ENCODE data around the gene RPL11.

RPL11 gene

DNA sequence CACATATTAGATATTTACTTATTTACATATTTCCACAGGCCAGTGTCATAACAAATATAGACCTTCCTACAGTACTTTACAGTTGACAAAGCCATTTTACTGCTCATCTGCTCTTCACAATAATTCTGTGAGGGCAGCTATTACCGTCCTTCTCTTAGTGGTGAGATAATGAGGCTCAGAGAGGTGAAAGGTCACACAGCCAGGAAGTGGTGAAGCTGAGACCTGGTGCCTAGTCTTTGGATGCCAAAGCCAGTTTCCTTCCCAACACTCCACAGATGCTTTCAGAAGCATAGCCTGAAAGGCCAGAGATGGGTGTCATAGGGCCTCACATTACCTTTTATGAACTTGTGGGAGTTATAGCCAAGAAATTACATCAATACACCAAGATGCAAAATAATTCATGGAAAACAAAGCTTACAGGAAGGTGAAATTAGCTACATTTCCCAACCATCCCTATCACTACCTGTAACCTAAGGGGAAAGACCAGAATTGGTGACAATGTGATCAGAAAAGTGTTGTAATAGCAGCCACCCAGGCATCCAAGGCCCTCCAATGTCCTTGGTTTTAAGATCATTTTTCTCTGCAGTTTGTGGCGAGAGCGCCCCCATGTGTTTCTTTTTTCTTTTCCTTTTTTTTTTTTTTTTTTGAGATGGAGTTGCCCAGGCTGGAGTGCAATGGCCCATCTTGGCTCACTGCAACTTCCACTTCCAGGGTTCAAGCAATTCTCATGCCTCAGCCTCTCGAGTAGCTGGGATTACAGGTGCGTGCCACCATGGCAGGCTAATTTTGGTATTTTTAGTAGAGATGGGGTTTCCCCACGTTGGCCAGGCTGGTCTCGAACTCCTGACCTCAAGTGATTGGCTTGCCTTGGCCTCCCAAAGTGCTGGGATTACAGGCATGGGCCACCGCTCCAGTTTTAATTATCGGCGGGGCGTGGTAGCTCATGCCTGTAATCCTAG lies 26.5 kb upstream of the RPL11 start:
- H3K27ac ChIP-seq (replicated peaks): no peak overlapping the region

DNA sequence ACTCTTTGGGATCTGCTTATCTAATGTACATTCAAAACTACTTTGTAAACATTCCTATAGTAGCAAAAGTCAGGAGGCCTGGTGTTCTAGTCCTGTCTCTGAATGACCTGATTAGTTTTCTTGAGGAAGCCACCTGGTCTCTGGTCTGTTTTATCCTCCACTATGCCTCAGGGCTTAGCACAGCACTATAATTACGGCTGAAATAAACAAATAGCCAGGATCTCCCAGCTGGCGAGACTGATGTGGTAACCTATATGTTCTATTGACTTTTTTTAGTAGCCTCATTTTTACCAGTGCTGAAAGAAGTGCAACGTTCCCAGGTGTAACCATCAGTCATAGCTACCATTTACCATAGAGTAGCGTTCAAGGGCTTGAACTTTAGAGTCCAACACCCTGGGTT lies 24.2 kb upstream of the RPL11 start:
- DNase-seq (ENCODE audit: low read depth in 1 of 2, low spot score in 1 of 2): no peak
- H3K27ac ChIP-seq (replicated peaks): no peak overlapping the region
- H3K27me3 ChIP-seq (ENCODE audit: insufficient read depth, poor library complexity, severe bottlenecking): no peaks in the 10 kb centered on the region
- H3K4me3 ChIP-seq (replicated peaks; ENCODE audit: insufficient read depth, low read length): no peak overlapping the region
- TF ChIP-seq, protein P1, sequence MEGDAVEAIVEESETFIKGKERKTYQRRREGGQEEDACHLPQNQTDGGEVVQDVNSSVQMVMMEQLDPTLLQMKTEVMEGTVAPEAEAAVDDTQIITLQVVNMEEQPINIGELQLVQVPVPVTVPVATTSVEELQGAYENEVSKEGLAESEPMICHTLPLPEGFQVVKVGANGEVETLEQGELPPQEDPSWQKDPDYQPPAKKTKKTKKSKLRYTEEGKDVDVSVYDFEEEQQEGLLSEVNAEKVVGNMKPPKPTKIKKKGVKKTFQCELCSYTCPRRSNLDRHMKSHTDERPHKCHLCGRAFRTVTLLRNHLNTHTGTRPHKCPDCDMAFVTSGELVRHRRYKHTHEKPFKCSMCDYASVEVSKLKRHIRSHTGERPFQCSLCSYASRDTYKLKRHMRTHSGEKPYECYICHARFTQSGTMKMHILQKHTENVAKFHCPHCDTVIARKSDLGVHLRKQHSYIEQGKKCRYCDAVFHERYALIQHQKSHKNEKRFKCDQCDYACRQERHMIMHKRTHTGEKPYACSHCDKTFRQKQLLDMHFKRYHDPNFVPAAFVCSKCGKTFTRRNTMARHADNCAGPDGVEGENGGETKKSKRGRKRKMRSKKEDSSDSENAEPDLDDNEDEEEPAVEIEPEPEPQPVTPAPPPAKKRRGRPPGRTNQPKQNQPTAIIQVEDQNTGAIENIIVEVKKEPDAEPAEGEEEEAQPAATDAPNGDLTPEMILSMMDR (IDR thresholded peaks at IDR 0.05; ENCODE audit: insufficient read depth, low read length): no peak
- no peak for TF ChIP-seq GABPA (IDR thresholded peaks at IDR 0.05; ENCODE audit: low read depth)
- TF ChIP-seq SPI1 (IDR thresholded peaks at IDR 0.05; ENCODE audit: borderline replicate concordance, low read depth): no peak
- TF ChIP-seq, protein P2, sequence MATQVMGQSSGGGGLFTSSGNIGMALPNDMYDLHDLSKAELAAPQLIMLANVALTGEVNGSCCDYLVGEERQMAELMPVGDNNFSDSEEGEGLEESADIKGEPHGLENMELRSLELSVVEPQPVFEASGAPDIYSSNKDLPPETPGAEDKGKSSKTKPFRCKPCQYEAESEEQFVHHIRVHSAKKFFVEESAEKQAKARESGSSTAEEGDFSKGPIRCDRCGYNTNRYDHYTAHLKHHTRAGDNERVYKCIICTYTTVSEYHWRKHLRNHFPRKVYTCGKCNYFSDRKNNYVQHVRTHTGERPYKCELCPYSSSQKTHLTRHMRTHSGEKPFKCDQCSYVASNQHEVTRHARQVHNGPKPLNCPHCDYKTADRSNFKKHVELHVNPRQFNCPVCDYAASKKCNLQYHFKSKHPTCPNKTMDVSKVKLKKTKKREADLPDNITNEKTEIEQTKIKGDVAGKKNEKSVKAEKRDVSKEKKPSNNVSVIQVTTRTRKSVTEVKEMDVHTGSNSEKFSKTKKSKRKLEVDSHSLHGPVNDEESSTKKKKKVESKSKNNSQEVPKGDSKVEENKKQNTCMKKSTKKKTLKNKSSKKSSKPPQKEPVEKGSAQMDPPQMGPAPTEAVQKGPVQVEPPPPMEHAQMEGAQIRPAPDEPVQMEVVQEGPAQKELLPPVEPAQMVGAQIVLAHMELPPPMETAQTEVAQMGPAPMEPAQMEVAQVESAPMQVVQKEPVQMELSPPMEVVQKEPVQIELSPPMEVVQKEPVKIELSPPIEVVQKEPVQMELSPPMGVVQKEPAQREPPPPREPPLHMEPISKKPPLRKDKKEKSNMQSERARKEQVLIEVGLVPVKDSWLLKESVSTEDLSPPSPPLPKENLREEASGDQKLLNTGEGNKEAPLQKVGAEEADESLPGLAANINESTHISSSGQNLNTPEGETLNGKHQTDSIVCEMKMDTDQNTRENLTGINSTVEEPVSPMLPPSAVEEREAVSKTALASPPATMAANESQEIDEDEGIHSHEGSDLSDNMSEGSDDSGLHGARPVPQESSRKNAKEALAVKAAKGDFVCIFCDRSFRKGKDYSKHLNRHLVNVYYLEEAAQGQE (IDR thresholded peaks at IDR 0.05; ENCODE audit: insufficient replicate concordance, low read depth): no peak
- TF ChIP-seq POLR2AphosphoS5 (IDR thresholded peaks at IDR 0.05; ENCODE audit: low read depth): no peak

More for the DNA sequence above, 26.5 kb upstream of the RPL11 start:
- TF ChIP-seq POLR2AphosphoS5 (IDR thresholded peaks at IDR 0.05; ENCODE audit: low read depth) (no peak), SPI1 (IDR thresholded peaks at IDR 0.05; ENCODE audit: borderline replicate concordance, low read depth) (no peak), GABPA (IDR thresholded peaks at IDR 0.05; ENCODE audit: low read depth) (no peak)
- TF ChIP-seq, protein P1 (IDR thresholded peaks at IDR 0.05; ENCODE audit: insufficient read depth, low read length): no peak
- TF ChIP-seq, protein P2 (IDR thresholded peaks at IDR 0.05; ENCODE audit: insufficient replicate concordance, low read depth): no peak
- DNase-seq (ENCODE audit: low read depth in 1 of 2, low spot score in 1 of 2): peak in 1 of 2 experiments; percentile 14
- Histone ChIP-seq H3K27me3 (ENCODE audit: insufficient read depth, poor library complexity, severe bottlenecking) (no peaks in the 10 kb centered on the region), H3K4me3 (replicated peaks; ENCODE audit: insufficient read depth, low read length) (no peak overlapping the region)

DNA sequence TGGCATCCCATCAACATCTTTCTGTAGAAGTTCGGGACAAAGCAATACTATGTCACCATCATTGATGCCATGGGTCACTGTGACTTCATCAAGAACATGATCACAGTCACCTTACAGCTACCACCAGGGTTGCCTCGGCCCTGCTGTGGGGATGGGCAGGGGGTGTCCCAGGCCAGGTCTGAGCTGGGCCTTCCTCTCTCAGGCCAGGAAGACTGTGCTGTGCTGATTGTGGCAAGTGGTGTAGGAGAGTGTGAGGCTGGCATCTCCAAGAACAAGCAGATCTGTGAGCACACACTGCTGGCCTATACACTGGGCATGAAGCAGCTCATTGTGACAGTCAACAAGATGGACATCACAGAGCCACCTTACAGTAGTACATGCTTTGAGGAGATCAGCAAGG lies 20.9 kb upstream of the RPL11 start:
- no peaks in the 10 kb centered on the region for H3K27me3 ChIP-seq (ENCODE audit: insufficient read depth, poor library complexity, severe bottlenecking)
- DNase-seq (ENCODE audit: low read depth in 1 of 2, low spot score in 1 of 2): no peak
- TF ChIP-seq, protein P1 (IDR thresholded peaks at IDR 0.05; ENCODE audit: insufficient read depth, low read length): no peak
- TF ChIP-seq, protein P2 (IDR thresholded peaks at IDR 0.05; ENCODE audit: insufficient replicate concordance, low read depth): no peak
- TF ChIP-seq POLR2AphosphoS5 (IDR thresholded peaks at IDR 0.05; ENCODE audit: low read depth) (no peak), GABPA (IDR thresholded peaks at IDR 0.05; ENCODE audit: low read depth) (no peak), SPI1 (IDR thresholded peaks at IDR 0.05; ENCODE audit: borderline replicate concordance, low read depth) (no peak)
- no peak overlapping the region for H3K4me3 ChIP-seq (replicated peaks; ENCODE audit: insufficient read depth, low read length)
- no peak overlapping the region for H3K27ac ChIP-seq (replicated peaks)

All from HL-60 (cell line).